GM18511 (cell line): ENCODE results near the gene MAPK11.

Experiments used
- ATAC-seq: cut with Tn5 transposase; IDR thresholded peaks from one replicate; pipeline ENCODE4 v1.9.1; 2021; ENCODE audit warnings: mild to moderate bottlenecking, moderate library complexity; ENCODE audit not compliant: unreplicated experiment

Gene MAPK11

GRCh38 chr22:50296658-50297490 is 26.7 kb upstream of the MAPK11 start:
- no peak for ATAC-seq

- ATAC-seq, result no peak
Observed at GRCh38 chr22:50294319-50294656, 24.1 kb upstream of the MAPK11 start.

- no peak for ATAC-seq
Observed at GRCh38 chr22:50293441-50294318, 23.5 kb upstream of the MAPK11 start.

GRCh38 chr22:50292643-50293440 is 22.7 kb upstream of the MAPK11 start:
- ATAC-seq, result no peak

GRCh38 chr22:50289942-50290630 is 19.9 kb upstream of the MAPK11 start:
- ATAC-seq, result no peak

GRCh38 chr22:50289151-50289941 is 19.2 kb upstream of the MAPK11 start:
- ATAC-seq, result no peak

DNA sequence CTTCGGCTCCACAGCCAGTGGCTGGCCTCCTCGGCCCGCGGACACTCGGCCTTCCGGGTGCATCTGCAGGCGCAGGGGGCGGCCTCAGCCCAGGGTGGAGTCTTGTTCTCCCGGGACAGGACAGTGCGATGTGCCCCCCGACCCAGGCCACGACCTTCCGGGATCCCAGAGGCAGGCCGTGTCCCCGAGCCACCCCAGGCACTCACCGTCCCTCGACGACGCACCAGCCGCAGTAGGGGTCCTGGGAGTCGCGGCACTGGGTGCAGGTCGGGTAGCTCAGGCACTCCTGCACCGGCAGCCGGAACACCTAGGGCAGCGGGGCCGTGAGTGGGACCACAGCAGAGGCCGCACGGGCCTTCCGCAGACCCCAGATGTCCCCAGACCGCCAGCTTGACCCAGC is 17.6 kb upstream of the MAPK11 start:
- ATAC-seq, result no peak

- ATAC-seq, result no peak
Observed at GRCh38 chr22:50286701-50287318, 16.6 kb upstream of the MAPK11 start.

DNA sequence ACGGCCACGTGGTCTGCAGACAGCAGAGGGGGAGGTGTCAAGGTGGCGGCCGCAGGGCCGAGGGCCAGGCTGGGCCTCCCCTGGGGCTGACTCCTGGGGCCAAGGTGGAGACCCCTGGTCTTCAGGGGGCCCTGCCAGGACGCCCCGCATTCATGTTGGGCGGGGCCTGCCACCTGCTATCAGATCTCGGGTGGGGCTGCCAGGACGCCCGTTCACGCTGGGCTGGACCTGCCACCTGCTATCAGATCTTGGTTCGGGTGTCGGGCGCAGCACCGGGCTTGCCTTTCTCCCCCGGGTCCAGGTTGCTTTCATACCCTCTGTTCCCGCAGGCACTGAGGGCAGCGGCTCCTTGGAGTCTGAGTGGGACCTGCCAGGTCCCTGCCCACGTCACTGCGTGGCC is 16.1 kb upstream of the MAPK11 start:
- ATAC-seq, result no peak

GRCh38 chr22:50285568-50286229 is 15.5 kb upstream of the MAPK11 start:
- ATAC-seq, result no peak

DNA sequence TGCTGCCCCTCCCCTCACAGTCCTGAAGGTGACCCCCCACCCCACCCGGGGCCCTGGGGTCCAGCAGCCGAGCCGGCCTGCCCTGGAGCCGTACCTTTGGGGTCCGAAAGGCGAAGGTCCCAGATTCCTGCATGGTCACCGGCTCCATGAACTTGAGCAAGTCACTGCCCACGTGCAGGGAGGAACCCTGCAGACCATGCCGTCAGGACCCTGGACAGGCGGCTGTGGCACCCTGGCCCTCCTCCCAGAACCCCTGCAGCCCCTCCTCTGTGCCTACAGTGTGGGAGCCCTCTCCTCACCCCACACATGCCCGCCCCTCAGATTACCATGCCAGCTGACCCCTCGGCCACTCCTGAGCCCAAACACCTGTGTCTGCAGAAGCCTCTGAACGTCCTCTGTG is 14.3 kb upstream of the MAPK11 start:
- ATAC-seq, result no peak

DNA sequence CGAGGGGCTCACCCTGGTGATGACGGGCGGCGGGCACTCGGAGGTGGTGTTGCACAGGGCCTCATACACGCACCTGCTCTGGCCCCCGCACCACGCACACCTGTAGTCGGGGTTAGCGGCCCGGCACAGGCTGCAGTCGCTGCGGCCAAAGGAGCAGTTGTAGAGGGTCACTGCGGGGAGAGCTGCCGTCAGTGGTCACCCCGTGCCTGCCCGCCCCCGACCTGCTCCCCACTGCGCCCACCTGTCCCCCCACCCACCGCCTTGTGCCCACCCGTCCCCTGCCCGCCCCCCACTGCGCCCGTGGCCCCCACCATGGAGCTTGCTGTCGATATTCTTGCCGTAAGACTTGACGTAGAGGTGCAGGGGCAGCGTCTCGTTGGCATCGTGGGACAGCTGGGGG is 13.6 kb upstream of the MAPK11 start:
- ATAC-seq, result no peak

DNA sequence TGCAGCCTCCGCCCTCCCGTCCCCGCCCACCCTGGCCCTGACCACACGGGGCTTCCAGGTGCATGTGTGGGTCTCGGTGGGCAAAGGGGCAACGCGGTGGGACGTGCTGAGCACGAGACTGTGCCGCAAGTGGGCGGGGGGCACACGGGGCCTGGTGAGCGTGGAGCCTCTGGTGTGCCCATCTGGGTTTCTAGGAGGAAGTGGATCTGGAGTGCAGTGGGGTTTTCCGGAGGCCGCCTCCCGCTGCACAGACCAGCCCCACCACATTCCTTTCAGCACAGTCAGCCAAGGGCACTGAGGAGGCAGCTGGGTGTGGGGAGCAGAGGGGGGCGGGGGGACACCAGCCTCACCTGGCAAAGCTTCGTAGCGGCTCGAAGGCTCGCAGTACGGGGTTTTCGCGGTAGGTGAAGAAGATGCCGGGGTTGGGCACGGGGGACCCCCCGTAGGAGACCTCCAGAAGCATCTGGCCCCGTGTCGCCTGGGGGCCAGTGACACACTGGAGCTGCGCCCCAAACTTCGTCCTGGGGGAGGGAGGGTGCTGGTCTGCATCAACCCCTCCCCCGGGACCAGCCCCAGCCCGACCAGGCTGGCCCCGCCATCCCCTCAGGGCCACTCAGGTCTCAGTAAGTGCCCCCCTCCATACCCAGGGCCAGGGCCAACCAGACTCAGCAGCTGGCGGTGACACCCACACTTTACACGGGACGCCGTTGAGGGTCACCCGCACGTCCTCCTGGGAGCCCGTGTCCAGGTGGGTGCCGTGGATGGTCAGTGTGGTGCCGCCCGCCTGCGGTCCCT is 12.4 kb upstream of the MAPK11 start:
- ATAC-seq, result no peak

DNA sequence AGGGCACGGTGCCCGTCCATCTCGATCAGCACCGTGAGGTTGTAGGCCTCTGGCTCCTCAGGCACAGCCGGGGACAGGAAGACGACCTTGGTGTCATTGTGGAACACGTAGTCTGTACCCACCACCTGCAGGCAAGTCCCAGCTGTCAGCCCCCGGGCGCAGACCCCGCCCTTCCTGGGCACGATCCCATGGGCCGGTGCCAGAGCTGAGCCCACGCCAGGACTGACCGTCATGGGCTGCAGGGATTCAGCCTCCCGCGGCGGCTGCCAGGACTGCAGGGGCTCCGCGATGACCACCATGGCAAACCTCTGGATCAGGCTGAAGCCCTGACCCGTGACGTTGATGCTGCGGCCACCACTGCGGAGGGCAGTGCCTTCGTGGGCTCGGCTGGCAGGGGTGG is 11.8 kb upstream of the MAPK11 start:
- ATAC-seq, result no peak

GRCh38 chr22:50281384-50281760 is 11.2 kb upstream of the MAPK11 start:
- ATAC-seq, result no peak

GRCh38 chr22:50280708-50281383 is 10.7 kb upstream of the MAPK11 start:
- no peak for ATAC-seq

GRCh38 chr22:50280022-50280707 is 10.0 kb upstream of the MAPK11 start:
- no peak for ATAC-seq
